GM12878 (cell line): ENCODE results near the gene NFASC.

Source experiments
- CBFB ChIP-seq: IDR thresholded peaks from 2 replicates; pipeline ENCODE4 v1.6.1; 2016; ENCODE audit warnings: antibody characterized with exemption, low read depth
- CHD2 ChIP-seq: IDR thresholded peaks from 2 replicates; pipeline ENCODE4 v1.6.1; 2011; ENCODE audit warnings: low read depth, low read length, improper control_type of control experiment, borderline replicate concordance
- CTCF ChIP-seq, 3 experiments: IDR thresholded peaks in 2 of 3; conservative IDR thresholded peaks in 1 of 3; 2 replicates each; pipeline ENCODE4 v1.5.1; 2011; ENCODE audit warnings: low read depth in 3 of 3, low read length in 3 of 3, mild to moderate bottlenecking in 3 of 3, control low read depth in 2 of 3, moderate library complexity in 2 of 3, inconsistent platforms in 1 of 3, mixed read lengths in 1 of 3; ENCODE audit not compliant: control insufficient read depth in 2 of 3, insufficient read depth in 1 of 3; ENCODE audit errors: extremely low read depth in 1 of 3
- GABPA ChIP-seq: IDR thresholded peaks from 2 replicates; pipeline ENCODE4 v1.6.1; 2014; ENCODE audit warnings: antibody characterized with exemption, low read depth, mild to moderate bottlenecking, inconsistent platforms
- JUNB ChIP-seq: IDR thresholded peaks from 2 replicates; pipeline ENCODE4 v1.6.1; 2016; ENCODE audit warnings: antibody characterized with exemption, mild to moderate bottlenecking
- MTA2 ChIP-seq: fragments of 450-650 bp; IDR thresholded peaks from 2 replicates; pipeline ENCODE4 v1.6.1; 2016; ENCODE audit warnings: low read depth, mild to moderate bottlenecking, moderate library complexity
- NFIC ChIP-seq: IDR thresholded peaks from 2 replicates; pipeline ENCODE4 v1.6.1; 2012; ENCODE audit warnings: low read depth, mild to moderate bottlenecking, inconsistent platforms, low read length, moderate library complexity
- PML ChIP-seq: IDR thresholded peaks from 2 replicates; pipeline ENCODE4 v1.6.1; 2012; ENCODE audit warnings: low read length, inconsistent platforms
- POLR2A ChIP-seq: IDR thresholded peaks from 2 replicates; pipeline ENCODE4 v1.6.1; 2011; ENCODE audit warnings: low read depth, mild to moderate bottlenecking, low read length
- POLR2AphosphoS5 ChIP-seq: IDR thresholded peaks from 2 replicates; pipeline ENCODE4 v1.6.1; 2011; ENCODE audit warnings: mild to moderate bottlenecking, low read length, inconsistent platforms
- RAD21 ChIP-seq: IDR thresholded peaks from 2 replicates; pipeline ENCODE4 v1.6.1; 2011; ENCODE audit warnings: mild to moderate bottlenecking, low read depth, low read length, moderate library complexity; ENCODE audit not compliant: insufficient read depth
- TARDBP ChIP-seq: IDR thresholded peaks from 2 replicates; pipeline ENCODE4 v1.6.1; 2016; ENCODE audit warnings: borderline replicate concordance
- ZNF24 ChIP-seq: fragments of 450-650 bp; IDR thresholded peaks from 2 replicates; pipeline ENCODE4 v1.6.1; 2017; ENCODE audit warnings: antibody characterized with exemption, mild to moderate bottlenecking
- TF ChIP-seq, protein P1 (sequence below): IDR thresholded peaks from 2 replicates; pipeline ENCODE4 v1.6.1; 2012; ENCODE audit warnings: mild to moderate bottlenecking, low read depth, low read length

DNA sequence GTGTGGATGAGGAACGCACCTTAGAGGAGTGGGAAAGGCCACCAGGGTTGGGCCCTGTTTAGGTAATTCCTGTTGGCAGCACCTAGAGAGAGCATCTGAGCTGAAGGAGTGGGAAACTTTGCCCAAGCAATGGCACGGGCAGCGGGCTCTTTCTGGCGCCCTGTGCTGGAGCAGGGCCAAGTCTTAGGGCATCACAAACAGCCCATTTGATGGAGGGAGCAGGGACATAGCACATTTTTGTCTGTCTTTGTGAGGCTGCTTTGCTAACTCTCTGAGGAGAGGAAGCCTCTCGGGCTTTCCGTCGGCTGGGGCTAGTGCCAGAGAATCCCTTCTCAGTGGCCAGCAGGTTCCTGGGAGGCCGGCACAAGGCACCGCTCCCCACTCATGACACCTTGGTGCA is 149.8 kb downstream of the NFASC start:
- no peak for TF ChIP-seq JUNB
- TF ChIP-seq CTCF (IDR thresholded peaks at IDR 0.05 in 2 of 3, conservative IDR thresholded peaks at IDR 0.05 in 1 of 3; ENCODE audit: control insufficient read depth in 2 of 3, extremely low read depth in 1 of 3, insufficient read depth in 1 of 3, low read depth in 3 of 3, low read length in 3 of 3): no peak
- TF ChIP-seq ZNF24: no peak
- no peak for TF ChIP-seq TARDBP
- TF ChIP-seq, protein P1, sequence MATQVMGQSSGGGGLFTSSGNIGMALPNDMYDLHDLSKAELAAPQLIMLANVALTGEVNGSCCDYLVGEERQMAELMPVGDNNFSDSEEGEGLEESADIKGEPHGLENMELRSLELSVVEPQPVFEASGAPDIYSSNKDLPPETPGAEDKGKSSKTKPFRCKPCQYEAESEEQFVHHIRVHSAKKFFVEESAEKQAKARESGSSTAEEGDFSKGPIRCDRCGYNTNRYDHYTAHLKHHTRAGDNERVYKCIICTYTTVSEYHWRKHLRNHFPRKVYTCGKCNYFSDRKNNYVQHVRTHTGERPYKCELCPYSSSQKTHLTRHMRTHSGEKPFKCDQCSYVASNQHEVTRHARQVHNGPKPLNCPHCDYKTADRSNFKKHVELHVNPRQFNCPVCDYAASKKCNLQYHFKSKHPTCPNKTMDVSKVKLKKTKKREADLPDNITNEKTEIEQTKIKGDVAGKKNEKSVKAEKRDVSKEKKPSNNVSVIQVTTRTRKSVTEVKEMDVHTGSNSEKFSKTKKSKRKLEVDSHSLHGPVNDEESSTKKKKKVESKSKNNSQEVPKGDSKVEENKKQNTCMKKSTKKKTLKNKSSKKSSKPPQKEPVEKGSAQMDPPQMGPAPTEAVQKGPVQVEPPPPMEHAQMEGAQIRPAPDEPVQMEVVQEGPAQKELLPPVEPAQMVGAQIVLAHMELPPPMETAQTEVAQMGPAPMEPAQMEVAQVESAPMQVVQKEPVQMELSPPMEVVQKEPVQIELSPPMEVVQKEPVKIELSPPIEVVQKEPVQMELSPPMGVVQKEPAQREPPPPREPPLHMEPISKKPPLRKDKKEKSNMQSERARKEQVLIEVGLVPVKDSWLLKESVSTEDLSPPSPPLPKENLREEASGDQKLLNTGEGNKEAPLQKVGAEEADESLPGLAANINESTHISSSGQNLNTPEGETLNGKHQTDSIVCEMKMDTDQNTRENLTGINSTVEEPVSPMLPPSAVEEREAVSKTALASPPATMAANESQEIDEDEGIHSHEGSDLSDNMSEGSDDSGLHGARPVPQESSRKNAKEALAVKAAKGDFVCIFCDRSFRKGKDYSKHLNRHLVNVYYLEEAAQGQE: no peak
- TF ChIP-seq PML: no peak
- TF ChIP-seq POLR2AphosphoS5: no peak
- no peak for TF ChIP-seq MTA2
- no peak for TF ChIP-seq NFIC
- no peak for TF ChIP-seq POLR2A
- no peak for TF ChIP-seq CHD2
- no peak for TF ChIP-seq CBFB
- no peak for TF ChIP-seq RAD21
- TF ChIP-seq GABPA: no peak
